ENCODE measurements around the gene BANP.
"Not testable (repeated sequence)": the region's sequence is repeated elsewhere in the genome, so short reads cannot be mapped to it uniquely, and the experiment has no call there.

Gene BANP

DNA sequence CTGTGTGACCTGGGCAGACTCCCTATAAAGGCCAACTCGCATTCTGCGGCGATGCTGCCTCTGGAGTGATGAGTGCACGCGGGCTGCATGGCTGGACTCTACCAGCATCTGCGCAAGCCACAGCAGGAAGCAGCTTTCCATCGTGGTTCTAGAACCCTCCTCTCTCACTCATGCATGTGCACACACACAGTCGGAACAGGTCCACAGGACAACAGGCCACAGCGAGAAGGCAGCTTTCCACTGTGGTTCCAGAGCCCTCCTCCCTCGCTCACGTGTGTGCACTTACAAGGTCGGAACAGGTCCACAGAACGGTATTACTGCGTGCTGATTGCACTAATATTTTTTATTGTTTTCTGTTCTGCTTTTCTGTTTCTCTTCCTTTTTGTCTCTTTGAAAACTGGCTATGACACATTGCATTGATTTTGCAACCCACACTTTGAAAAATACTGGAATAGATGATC, 92.9 kb downstream of the BANP start:
- H3K4me1 Mint-ChIP-seq, H3K4me3 Mint-ChIP-seq: not testable (repeated sequence)
- peaks cover 13% of the 10 kb centered on the region for H3K36me3 Mint-ChIP-seq

GRCh38 chr16:88045361-88045760, 94.1 kb downstream of the BANP start:
- H3K36me3 Mint-ChIP-seq, result peaks cover 20% of the 10 kb centered on the region
- H3K4me3 Mint-ChIP-seq, CTCF ChIA-PET, H3K9me3 Mint-ChIP-seq, H3K27me3 Mint-ChIP-seq, H3K27ac Mint-ChIP-seq, H3K4me1 Mint-ChIP-seq, DNase-seq: not testable (repeated sequence)

More for the DNA sequence above, 92.9 kb downstream of the BANP start:
- H3K27ac Mint-ChIP-seq, CTCF ChIA-PET, H3K9me3 Mint-ChIP-seq, H3K27me3 Mint-ChIP-seq, DNase-seq: not testable (repeated sequence)

- no peak for DNase-seq
- Mint-ChIP-seq H3K9me3 (no peaks in the 10 kb centered on the region), H3K27me3 (no peaks in the 10 kb centered on the region), H3K36me3 (peaks cover 20% of the 10 kb centered on the region), H3K4me1 (no peaks in the 10 kb centered on the region), H3K27ac (no peak overlapping the region), H3K4me3 (no peak overlapping the region)
- CTCF ChIA-PET, result no interaction called here
Observed at GRCh38 chr16:88045820-88046303, 94.6 kb downstream of the BANP start.

GRCh38 chr16:88047462-88047861, 96.2 kb downstream of the BANP start:
- CTCF ChIA-PET, result no interaction called here
- no peak for DNase-seq
- Mint-ChIP-seq H3K27ac (no peak overlapping the region), H3K4me1 (no peaks in the 10 kb centered on the region), H3K9me3 (no peaks in the 10 kb centered on the region), H3K36me3 (peaks cover 20% of the 10 kb centered on the region), H3K4me3 (no peak overlapping the region), H3K27me3 (no peaks in the 10 kb centered on the region)

GRCh38 chr16:88048985-88049384, 97.8 kb downstream of the BANP start:
- Mint-ChIP-seq H3K27ac (no peak overlapping the region), H3K4me3 (no peak overlapping the region), H3K4me1 (no peaks in the 10 kb centered on the region), H3K9me3 (no peaks in the 10 kb centered on the region), H3K36me3 (peaks cover 20% of the 10 kb centered on the region), H3K27me3 (no peaks in the 10 kb centered on the region)
- CTCF ChIA-PET, result no interaction called here
- DNase-seq, result no peak

DNA sequence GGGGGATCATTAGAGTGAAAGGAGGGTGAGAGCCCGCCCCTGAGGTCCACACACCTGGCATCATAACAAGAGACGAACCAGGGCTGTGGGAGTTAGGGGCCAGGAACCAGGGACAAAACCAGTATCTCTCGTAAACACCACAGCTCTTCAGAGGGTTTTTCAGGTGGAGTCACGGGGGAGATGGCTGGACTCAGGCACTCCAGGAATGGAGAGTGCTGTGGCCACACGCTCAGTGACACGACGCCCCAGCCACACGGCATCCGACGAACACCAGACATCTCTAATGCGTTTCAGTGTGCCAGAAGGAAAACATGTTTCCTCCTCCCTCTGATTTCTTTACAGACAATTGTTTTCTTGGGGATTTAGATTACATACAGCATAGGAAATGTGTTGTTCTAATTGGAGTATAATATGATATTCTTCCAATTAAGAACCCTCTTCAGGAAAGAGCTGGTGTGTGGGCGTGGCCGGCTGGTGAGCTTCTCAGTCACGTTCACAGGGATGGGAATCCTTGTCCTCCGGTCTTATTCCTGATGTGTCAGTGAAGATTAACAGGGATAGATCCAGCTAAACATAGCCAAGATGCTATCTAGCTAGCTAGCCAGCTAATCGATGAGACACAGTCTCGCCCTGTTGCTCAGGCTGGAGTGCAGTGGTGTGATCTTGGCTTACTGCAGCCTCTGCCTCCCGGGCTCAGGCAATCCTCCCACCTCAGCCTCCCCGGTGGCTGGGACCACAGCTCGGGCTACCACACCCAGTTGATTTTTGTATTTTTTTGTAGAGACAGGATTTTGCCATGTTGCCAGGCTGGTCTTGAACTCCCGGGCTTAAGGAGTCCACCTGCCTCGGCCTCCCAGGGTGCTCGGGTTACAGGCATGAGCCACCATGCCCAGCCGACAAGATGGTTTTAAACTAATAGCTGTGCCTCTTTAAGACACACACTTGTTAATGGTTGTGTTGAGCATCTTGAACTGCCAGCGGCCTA, 98.6 kb downstream of the BANP start:
- CTCF ChIA-PET, result no interaction called here
- H3K36me3 Mint-ChIP-seq, result peaks cover 20% of the 10 kb centered on the region
- H3K27me3 Mint-ChIP-seq, result no peaks in the 10 kb centered on the region
- no peaks in the 10 kb centered on the region for H3K4me1 Mint-ChIP-seq
- no peak overlapping the region for H3K27ac Mint-ChIP-seq
- H3K9me3 Mint-ChIP-seq, result no peaks in the 10 kb centered on the region
- H3K4me3 Mint-ChIP-seq, result no peak overlapping the region
- DNase-seq, result no peak

DNA sequence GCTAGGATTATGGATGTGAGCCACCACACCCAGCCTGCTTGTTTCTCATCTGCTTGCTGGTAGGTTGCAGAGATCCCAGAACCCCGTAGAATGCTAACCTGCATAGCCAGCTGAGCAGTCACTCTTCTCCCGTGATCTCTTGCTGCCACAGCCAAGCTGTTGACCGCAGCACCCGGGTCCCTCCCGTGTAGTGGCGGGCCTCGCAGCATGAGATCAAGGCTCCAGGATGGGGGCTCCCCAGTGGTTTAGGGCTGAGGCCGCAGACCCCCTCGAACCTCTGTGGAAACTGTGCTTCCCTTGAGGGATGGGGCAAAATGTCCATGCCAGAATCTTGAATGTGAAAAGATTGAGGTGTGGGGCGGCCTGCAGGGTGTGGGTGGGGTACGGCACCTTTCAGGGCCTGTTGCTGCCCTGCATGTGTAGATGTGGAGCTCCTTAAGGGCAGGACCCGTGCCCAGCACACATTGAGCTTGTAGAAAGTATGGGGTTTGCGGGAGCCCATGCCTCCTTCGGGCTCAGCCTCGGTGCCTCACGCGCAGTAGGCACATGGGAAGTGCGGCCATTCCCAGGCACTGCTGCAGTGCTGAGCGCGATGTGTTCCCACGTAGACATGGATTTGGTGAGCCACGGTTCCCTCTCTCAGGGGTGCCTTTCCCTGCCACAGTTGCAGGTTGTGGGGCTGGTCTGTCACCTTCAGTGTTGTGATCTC, 99.9 kb downstream of the BANP start:
- Mint-ChIP-seq H3K36me3 (peaks cover 19% of the 10 kb centered on the region), H3K9me3 (no peaks in the 10 kb centered on the region), H3K27me3 (no peaks in the 10 kb centered on the region), H3K4me3 (no peak overlapping the region), H3K27ac (no peak overlapping the region), H3K4me1 (no peaks in the 10 kb centered on the region)
- CTCF ChIA-PET, result no interaction called here
- DNase-seq, result no peak

DNA sequence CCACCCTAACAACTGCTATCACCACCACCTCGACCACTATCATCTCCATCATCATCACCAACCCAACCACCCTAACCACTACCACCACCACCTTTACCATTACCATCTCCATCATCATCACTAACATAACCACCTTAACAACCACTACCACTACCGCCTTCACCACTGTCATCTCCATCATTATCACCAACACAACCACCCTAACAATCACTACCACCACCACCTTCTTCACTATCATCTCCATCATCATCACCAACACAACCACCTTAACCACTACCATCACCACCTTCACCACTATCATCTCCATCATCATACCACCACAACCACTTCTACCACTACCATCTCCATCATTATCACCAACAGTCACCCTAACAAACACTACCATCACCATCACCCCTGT, 101.4 kb downstream of the BANP start:
- Mint-ChIP-seq H3K36me3 (peaks cover 17% of the 10 kb centered on the region), H3K4me1 (no peaks in the 10 kb centered on the region), H3K27ac (no peak overlapping the region), H3K9me3 (no peaks in the 10 kb centered on the region), H3K27me3 (no peaks in the 10 kb centered on the region), H3K4me3 (no peak overlapping the region)
- no peak for DNase-seq
- CTCF ChIA-PET, result no interaction called here

- H3K27ac Mint-ChIP-seq, CTCF ChIA-PET, H3K9me3 Mint-ChIP-seq, H3K4me1 Mint-ChIP-seq, H3K27me3 Mint-ChIP-seq, DNase-seq, H3K4me3 Mint-ChIP-seq: not testable (repeated sequence)
- peaks cover 11% of the 10 kb centered on the region for H3K36me3 Mint-ChIP-seq
Observed at GRCh38 chr16:88053479-88053878, 102.2 kb downstream of the BANP start.

GRCh38 chr16:88055356-88055755, 104.1 kb downstream of the BANP start:
- Mint-ChIP-seq H3K36me3 (peaks cover 1% of the 10 kb centered on the region), H3K27ac (no peak overlapping the region), H3K4me3 (no peak overlapping the region), H3K4me1 (no peaks in the 10 kb centered on the region), H3K27me3 (no peaks in the 10 kb centered on the region), H3K9me3 (no peaks in the 10 kb centered on the region)
- DNase-seq, result no peak
- CTCF ChIA-PET, result no interaction called here

GRCh38 chr16:88056212-88056611, 105.0 kb downstream of the BANP start:
- H3K9me3 Mint-ChIP-seq, result no peaks in the 10 kb centered on the region
- no peak overlapping the region for H3K4me3 Mint-ChIP-seq
- H3K4me1 Mint-ChIP-seq, result no peaks in the 10 kb centered on the region
- CTCF ChIA-PET, result no interaction called here
- H3K36me3 Mint-ChIP-seq, result peaks cover 2% of the 10 kb centered on the region
- H3K27me3 Mint-ChIP-seq, result no peaks in the 10 kb centered on the region
- DNase-seq, result no peak
- no peak overlapping the region for H3K27ac Mint-ChIP-seq

DNA sequence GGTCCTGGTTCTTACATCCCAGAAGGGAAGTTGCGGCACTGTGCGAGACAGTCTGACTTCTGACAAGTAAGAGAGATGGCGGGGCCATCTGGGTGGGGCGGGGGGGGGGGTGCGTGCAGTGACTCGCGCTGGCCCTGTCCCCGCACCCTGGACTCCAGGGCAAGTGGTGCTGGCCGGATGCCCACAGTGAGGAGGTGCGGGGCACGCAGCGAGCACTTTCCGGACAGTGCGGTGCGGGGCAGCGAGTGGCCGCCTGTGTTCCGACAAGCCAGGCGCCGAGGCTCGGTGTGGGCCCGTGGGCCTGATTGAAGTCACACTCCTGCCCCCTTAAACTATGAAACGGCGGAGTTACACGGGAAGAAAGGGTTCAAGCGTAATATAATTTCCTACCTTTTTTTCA, 106.4 kb downstream of the BANP start:
- CTCF ChIA-PET, result no interaction called here
- Mint-ChIP-seq H3K36me3 (peaks cover 2% of the 10 kb centered on the region), H3K27me3 (no peaks in the 10 kb centered on the region)

DNA sequence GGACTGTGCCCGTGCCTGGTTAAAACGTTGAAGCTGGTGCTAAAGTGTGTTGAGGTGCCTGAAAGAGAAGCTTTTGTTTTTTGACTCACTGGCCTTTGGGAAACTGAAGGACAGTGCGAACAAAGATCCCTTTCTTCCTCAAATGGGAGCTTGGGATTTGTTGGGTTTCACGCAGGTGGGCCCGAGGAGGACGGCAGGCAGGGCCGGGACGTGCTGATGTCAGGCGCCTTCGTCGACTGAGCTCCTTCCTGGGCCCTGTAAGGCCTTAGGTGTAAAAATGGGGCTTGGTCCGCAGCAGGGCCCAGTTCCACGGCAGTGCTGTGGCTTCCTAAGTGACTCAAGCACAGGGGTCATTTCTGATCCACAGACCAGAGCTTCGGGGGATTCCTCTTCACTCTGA, 106.9 kb downstream of the BANP start:
- H3K36me3 Mint-ChIP-seq, result peaks cover 2% of the 10 kb centered on the region
- no peaks in the 10 kb centered on the region for H3K27me3 Mint-ChIP-seq
- no peaks in the 10 kb centered on the region for H3K4me1 Mint-ChIP-seq
- DNase-seq, result no peak
- no peaks in the 10 kb centered on the region for H3K9me3 Mint-ChIP-seq
- CTCF ChIA-PET, result no interaction called here
- H3K4me3 Mint-ChIP-seq, result no peak overlapping the region
- H3K27ac Mint-ChIP-seq, result no peak overlapping the region

More for the DNA sequence above, 106.4 kb downstream of the BANP start:
- Mint-ChIP-seq H3K9me3 (no peaks in the 10 kb centered on the region), H3K4me1 (no peaks in the 10 kb centered on the region), H3K27ac (no peak overlapping the region), H3K4me3 (no peak overlapping the region)
- no peak for DNase-seq

- CTCF ChIA-PET, result no interaction called here
- peaks cover 2% of the 10 kb centered on the region for H3K36me3 Mint-ChIP-seq
- H3K27ac Mint-ChIP-seq, result no peak overlapping the region
- H3K4me1 Mint-ChIP-seq, result no peaks in the 10 kb centered on the region
- H3K9me3 Mint-ChIP-seq, result no peaks in the 10 kb centered on the region
- H3K4me3 Mint-ChIP-seq, result no peak overlapping the region
- no peaks in the 10 kb centered on the region for H3K27me3 Mint-ChIP-seq
- no peak for DNase-seq
Observed at GRCh38 chr16:88058817-88059216, 107.6 kb downstream of the BANP start.

Measured in activated naive CD4-positive, alpha-beta T cell treated with anti-CD3 and anti-CD28 coated beads, Interleukin-2, amount 10 ng/mL, durations not matched to agents 7 days and 5 days (primary cell).